Ovary (tissue), 3 donors: ENCODE data around the gene SPACA7.

Experiments
- CTCF ChIP-seq, 3 donors: fragments of 450-650 bp in 2 of 3; fragments of 200-600 bp in 1 of 3; IDR thresholded peaks; one replicate each; pipeline versions ENCODE4 v1.5.1 to v1.8.0; 2016 to 2022; ENCODE audit warnings: antibody characterized with exemption in 3 of 3, mild to moderate bottlenecking in 1 of 3
- EP300 ChIP-seq: sonication (generic); formaldehyde crosslinking; IDR thresholded peaks from one replicate; pipeline ENCODE4 v1.6.1; 2017; ENCODE audit warnings: antibody characterized with exemption
- POLR2A ChIP-seq: fragments of 450-650 bp; IDR thresholded peaks from one replicate; pipeline ENCODE4 v1.6.1; 2017; ENCODE audit warnings: antibody characterized with exemption, mild to moderate bottlenecking, moderate library complexity
- donor health status: DM: no; HTN: no; CAD: no.

GRCh38 chr13:112392719-112393118 is 16.6 kb downstream of the SPACA7 start:
- TF ChIP-seq CTCF (IDR thresholded peaks at IDR 0.05), result no peak
- TF ChIP-seq POLR2A, result no peak
- no peak for TF ChIP-seq EP300
